ENCODE measurements around the gene MAN1B1.

GRCh38 chr9:137099231-137099630 lies 12.4 kb downstream of the MAN1B1 start:
- TF ChIP-seq CEBPB (IDR thresholded peaks at IDR 0.05) (no peak), RAD21 (IDR thresholded peaks at IDR 0.05; ENCODE audit: low read depth) (no peak), YY1 (IDR thresholded peaks at IDR 0.05; ENCODE audit: low read depth) (no peak), REST (IDR thresholded peaks at IDR 0.05; ENCODE audit: low read depth) (no peak), NFIC (IDR thresholded peaks at IDR 0.05) (no peak), EP300 (IDR thresholded peaks at IDR 0.05; ENCODE audit: borderline replicate concordance) (no peak), EGR1 (IDR thresholded peaks at IDR 0.05) (no peak)

Measured in Ishikawa (cell line).